Measurements from ENCODE around the gene CFAP161.

The CFAP161 gene

DNA sequence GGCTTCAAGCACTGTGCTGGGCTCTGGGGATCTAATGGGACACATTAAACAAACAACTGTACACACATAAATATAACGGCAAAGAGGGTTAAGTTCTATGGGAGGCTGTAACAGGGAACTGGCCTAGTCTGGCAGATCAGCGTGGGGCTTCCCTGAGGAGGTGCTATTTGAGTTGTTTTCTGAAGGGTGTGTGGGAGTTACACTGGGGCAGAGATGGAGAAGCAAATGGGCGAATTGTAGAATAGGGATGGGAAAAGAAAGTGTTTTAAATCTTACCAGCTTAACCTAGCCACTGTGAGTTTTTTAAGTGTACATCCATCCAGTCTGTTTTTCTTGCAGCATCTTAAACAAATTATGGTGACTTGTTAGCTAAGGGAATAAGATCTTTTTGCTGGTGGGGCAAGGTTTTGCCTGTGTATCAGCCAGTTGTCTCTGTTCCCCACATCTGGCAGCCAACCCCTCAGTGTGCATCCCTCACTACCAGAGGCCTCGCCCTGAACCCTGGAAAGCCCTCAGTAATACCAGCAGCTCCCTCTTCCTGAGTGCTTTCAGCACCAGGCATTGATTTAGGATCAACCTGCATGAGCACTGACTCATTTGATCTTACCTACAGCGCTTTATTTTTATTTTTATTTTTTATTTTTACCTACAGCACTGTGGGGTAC lies 51.7 kb downstream of the CFAP161 start:
- DNase-seq = no peak

DNA sequence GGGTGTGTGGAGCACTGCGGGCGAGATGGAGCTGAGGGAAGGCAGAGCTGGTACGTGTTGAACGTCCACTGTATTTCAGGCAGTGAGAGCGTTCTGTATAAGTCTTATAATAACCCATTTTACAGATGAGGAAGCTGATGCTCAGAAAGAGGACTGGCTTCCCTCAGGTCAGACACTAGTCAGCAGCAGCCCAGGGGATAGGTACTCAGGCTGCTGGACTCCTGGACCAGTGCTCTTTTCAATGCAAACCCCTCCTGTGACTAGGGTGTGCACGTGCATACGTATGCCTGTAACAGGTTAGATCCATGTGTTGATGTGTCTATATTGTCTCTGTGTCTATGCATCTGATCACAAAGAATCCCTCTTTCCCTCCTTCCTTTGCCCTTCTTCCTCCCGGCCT lies 54.3 kb downstream of the CFAP161 start:
- no peak for DNase-seq

- no peak for DNase-seq
Measured at GRCh38 chr15:81189583-81190283, 55.7 kb downstream of the CFAP161 start.

- DNase-seq = no peak
Measured at GRCh38 chr15:81190922-81191507, 56.9 kb downstream of the CFAP161 start.

DNA sequence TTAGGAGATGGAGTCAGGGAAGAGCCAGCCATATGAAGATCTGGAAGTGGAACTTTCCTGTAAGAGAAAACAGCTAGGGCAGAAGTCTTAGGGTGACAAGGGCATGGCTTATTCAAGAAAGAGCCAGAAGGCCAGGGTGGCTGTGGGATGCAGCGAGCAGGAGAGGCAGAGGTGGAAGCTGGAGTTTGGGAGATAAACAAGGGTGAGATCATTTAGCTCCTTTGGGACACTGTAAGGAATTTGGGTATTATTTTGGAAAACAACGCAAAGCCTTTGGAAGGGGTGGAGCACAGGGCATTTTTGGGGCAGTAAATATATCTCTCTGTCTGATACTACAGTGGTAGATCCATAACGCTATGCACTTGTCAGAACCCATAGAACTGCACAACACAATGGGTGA lies 57.6 kb downstream of the CFAP161 start:
- no peak for DNase-seq

DNA sequence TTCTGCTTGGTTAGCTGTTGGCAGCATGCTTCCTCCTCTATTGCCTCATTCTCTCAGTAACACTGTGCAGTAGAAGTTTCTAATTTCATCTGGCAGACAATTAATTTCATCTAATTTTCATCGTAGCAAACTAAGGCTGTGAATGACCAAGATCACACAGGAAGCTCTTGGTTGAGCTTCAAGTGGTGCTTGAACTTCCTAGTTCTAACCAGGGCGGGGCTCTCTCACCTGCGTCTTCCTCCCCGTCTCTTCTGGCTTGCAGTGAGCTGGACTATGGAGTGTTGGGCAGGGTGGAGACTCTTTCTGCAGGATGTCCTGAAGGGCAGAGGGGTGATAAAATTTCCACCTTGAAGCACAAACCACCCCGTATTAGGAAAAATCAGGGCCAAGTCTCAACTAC lies 60.7 kb downstream of the CFAP161 start:
- no peak for DNase-seq

GRCh38 chr15:81195339-81195864 lies 61.3 kb downstream of the CFAP161 start:
- no peak for DNase-seq

DNA sequence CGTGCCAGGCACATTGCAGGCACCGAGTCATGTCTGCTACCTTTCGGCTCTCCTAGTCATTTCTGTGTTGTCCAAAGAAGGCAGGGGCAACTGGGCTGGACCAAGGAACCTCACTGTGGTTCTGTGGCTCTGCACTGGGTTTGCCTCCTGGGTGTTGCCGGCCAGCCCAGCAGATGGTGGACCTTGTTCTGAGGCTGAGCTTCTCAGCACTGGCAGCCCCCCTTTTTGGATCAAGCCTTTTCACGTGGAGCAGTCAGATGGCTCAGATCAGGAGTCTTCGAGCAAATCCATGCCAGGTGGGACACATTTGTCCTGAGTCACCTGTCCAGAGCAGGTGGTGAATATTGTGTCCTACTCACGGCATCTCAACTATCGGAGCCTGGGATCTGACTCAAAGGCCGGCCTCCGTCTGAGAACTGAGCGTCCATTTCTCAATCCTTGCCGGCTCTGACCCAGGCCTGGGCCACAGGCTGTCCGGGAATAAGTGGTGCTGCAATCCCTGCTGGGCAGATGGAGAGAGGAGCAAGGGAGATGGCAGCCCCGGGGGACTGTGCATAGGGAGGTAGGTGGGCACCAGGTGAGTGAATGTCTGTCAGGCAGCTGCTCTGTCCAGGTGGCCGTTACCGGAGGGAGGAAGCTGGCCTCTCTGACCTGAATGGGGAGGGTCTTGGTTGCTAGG lies 62.6 kb downstream of the CFAP161 start, which contains the start of gene IL16:
IL16 (plus strand) TSS at position 304 of the 679 bp plus-strand sequence. CDS start 28,521 bp downstream, outside the sequence.
- DNase-seq = no peak

DNA sequence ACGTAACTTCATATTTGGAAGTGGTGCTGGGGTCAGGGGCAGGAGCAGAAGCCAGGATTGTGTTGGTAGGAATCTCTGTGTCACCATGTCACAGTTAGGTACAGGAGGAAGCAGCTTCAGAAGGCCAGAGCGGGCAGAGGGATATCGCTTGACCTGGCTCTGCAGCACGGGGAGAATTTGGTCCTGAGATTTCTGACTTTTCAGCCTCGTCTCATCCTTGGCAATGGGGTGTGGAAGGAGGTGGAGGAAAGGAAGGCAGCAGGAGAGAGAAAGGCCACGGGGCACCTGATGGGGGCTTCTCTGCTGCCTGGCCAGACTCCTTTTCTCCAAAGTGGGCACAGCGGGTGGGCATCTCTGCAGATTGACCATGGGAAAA lies 63.2 kb downstream of the CFAP161 start:
- DNase-seq = no peak

DNA sequence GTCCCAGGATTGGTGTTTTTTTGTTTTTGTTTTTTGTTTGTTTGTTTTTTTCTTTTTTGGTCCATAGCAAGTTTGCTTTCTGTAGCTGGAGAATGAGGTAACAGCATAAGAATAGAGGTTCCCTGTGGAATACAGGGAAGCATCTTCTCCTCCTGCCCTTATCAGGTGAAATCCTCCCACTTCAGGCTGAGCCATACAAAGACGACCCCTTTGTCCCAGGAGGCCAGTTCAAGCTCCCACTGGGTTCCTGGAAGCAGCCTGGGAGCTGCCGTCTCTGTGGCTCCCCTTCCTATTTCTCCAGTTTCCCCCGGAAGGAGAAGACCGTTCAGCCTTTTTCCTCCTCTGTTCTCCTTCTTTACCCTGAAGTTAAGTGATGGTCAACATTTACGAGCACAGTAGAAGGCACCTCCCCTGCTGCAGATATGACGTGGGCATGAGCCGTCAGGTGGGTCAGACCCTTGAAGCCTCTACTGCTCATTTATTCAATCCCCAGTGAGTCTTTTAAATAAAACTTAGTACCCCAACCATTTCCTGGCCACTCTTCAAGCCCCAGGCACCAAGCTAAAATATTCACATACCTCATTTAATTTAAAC lies 63.7 kb downstream of the CFAP161 start:
- no peak for DNase-seq

All from activated CD4-positive, CD25-positive, alpha-beta regulatory T cell treated with anti-CD3 and anti-CD28 coated beads, Interleukin-2, amount 50 U/mL, for 72 hours (primary cell).